ENCODE data around the gene MAPKAP1. TPM values are rescaled to one million over a fixed set of nuclear protein-coding genes. Genes with fewer than 3 reads are reported as not detected.

Gene MAPKAP1
- total RNA-seq, 1 experiment from 2014 or later = 55.5 TPM

DNA sequence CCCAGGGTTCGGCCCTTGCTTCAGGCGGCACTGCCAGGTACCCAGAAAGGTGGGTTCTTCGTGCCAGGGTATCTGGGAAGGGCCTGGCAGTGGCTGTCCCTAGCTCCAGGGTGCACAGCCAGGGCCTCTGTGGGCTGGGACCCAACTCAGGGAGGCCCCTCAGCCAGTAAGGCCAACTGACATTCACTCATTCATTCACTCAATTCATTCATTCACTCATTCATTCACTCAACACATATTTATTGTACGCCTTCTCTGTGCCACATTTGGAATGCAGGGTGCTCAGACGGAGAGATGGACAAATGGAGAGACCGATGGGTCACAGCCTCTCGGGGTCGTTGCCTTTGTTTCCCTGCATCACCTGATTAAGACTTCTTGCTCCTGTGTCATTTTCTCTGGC, 290.5 kb downstream of the MAPKAP1 start:
- no peaks in the 10 kb centered on the region for H3K4me1 Mint-ChIP-seq (ENCODE audit: low read depth, unreplicated experiment)
- peaks cover 6% of the 10 kb centered on the region for H3K27me3 Mint-ChIP-seq (ENCODE audit: unreplicated experiment)
- CTCF ChIA-PET = interaction anchor here (1.1 kb wide), 1 partner anchor 161 kb away, joined by 4 read pairs; no protein-coding TSS in a partner anchor
- no TSS peak for BruUV-seq (replicated peaks)
- intact Hi-C loops (cut with micrococcal nuclease; ENCODE audit: unreplicated experiment) = no loop called here
- H3K4me3 Mint-ChIP-seq (ENCODE audit: low read depth, unreplicated experiment) = no peak overlapping the region
- peaks cover under 1% of the 10 kb centered on the region for H3K36me3 Mint-ChIP-seq (ENCODE audit: insufficient read depth, unreplicated experiment)
- no peaks in the 10 kb centered on the region for H3K9me3 Mint-ChIP-seq (ENCODE audit: low read depth, unreplicated experiment)
- TF ChIP-seq, protein P1, sequence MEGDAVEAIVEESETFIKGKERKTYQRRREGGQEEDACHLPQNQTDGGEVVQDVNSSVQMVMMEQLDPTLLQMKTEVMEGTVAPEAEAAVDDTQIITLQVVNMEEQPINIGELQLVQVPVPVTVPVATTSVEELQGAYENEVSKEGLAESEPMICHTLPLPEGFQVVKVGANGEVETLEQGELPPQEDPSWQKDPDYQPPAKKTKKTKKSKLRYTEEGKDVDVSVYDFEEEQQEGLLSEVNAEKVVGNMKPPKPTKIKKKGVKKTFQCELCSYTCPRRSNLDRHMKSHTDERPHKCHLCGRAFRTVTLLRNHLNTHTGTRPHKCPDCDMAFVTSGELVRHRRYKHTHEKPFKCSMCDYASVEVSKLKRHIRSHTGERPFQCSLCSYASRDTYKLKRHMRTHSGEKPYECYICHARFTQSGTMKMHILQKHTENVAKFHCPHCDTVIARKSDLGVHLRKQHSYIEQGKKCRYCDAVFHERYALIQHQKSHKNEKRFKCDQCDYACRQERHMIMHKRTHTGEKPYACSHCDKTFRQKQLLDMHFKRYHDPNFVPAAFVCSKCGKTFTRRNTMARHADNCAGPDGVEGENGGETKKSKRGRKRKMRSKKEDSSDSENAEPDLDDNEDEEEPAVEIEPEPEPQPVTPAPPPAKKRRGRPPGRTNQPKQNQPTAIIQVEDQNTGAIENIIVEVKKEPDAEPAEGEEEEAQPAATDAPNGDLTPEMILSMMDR (IDR thresholded peaks at IDR 0.05; ENCODE audit: unreplicated experiment) = no peak
- no peak for DNase-seq
- H3K27ac Mint-ChIP-seq (ENCODE audit: unreplicated experiment) = no peak overlapping the region

DNA sequence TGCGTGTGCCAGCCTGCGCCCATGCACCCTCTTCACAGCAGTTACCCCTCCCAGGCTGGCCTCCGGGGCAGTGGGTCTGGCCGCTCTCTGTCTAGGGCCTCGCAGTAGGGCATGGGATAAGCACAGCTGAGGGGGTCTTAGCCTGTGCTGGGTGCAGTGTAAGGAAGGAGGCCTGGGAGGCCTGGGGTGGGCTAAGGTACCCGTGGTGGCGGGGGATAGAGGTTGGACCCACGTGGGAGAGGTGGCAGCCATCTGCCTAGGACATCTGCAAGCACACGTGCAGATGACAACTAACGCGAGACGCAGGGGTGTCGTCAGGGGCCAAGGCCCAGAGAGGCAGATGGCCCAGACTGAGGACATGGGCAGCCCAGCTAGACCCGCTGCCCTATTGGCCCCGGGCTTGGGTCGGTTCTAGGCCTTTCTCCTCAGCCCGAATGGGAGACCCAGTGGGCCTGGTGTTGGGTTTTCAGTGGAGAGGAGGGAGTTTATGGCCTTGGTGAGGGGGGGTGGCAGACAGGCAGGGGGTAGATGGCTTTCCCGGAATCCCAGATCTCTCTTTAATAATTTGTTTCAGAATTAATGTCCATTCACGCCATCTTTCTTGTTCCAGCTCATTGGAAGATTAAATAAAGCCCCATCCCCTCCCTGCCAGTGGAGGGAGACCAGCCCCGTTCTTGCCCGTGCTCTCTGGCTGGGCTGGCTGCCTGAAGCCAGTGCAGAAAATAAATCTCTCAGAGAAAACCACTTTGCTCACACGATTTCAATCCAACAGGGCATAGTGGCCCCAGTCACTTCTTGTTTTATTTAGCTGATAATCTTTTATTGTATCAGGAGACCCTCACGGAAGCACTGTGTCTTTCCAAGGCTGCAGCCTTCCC, 291.2 kb downstream of the MAPKAP1 start:
- BruUV-seq (replicated peaks) = no TSS peak
- H3K4me3 Mint-ChIP-seq (ENCODE audit: low read depth, unreplicated experiment) = no peak overlapping the region
- TF ChIP-seq, protein P1 (IDR thresholded peaks at IDR 0.05; ENCODE audit: unreplicated experiment) = no peak
- intact Hi-C loops (cut with micrococcal nuclease; ENCODE audit: unreplicated experiment) = no loop called here
- H3K27me3 Mint-ChIP-seq (ENCODE audit: unreplicated experiment) = peaks cover 13% of the 10 kb centered on the region
- peaks cover 6% of the 10 kb centered on the region for H3K36me3 Mint-ChIP-seq (ENCODE audit: insufficient read depth, unreplicated experiment)
- H3K27ac Mint-ChIP-seq (ENCODE audit: unreplicated experiment) = no peak overlapping the region
- no peaks in the 10 kb centered on the region for H3K4me1 Mint-ChIP-seq (ENCODE audit: low read depth, unreplicated experiment)
- CTCF ChIA-PET = interaction anchor here (1.1 kb wide), 1 partner anchor 160 kb away, joined by 4 read pairs; no protein-coding TSS in a partner anchor
- DNase-seq = no peak
- H3K9me3 Mint-ChIP-seq (ENCODE audit: low read depth, unreplicated experiment) = no peaks in the 10 kb centered on the region

DNA sequence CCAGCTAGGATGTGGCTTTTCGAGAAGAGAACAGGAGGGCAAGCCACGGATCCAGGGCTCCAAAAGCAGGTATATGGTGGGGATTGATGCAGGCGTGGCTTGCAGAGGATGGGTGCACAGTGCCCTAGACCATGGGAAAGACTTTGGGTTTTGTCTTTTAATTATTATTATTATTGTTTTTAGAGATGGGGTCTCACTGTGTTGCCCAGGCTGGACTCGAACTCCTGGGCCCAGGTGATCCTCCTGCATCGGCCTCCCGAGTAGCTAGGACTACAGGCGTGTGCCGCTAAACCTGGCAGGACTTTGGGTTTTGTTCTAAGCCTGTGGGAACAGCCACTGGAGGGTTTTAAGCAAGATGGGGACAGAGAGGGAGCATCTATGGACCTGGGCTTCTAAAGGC, 293.4 kb downstream of the MAPKAP1 start:
- no peak for DNase-seq
- no TSS peak for BruUV-seq (replicated peaks)
- CTCF ChIA-PET = no interaction called here
- Mint-ChIP-seq H3K4me1 (ENCODE audit: low read depth, unreplicated experiment) (peaks cover 12% of the 10 kb centered on the region), H3K9me3 (ENCODE audit: low read depth, unreplicated experiment) (peaks cover 5% of the 10 kb centered on the region), H3K36me3 (ENCODE audit: insufficient read depth, unreplicated experiment) (peaks cover 12% of the 10 kb centered on the region), H3K27ac (ENCODE audit: unreplicated experiment) (no peak overlapping the region), H3K27me3 (ENCODE audit: unreplicated experiment) (peaks cover 32% of the 10 kb centered on the region), H3K4me3 (ENCODE audit: low read depth, unreplicated experiment) (no peak overlapping the region)
- TF ChIP-seq, protein P1 (IDR thresholded peaks at IDR 0.05; ENCODE audit: unreplicated experiment) = no peak
- intact Hi-C loops (cut with micrococcal nuclease; ENCODE audit: unreplicated experiment) = no loop called here

DNA sequence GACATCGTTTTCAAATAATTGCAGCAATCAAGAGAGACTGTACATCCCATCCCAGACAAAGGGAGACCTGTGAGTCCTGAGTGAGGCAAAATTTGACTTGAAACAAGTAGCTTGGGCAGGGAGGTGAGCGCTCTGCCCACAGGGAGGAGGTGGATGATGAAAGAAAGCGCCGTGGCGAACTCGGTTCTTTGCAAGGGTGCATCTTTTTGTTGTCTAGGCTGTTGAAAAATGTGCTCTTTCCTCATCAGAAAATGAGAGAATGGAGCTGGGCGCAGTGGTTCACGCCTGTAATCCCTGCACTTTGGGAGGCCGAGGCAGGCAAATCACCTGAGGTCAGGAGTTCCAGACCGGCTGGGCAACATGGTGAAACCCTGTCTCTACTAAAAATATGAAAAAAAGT, 294.8 kb downstream of the MAPKAP1 start:
- no peak for DNase-seq
- H3K27ac Mint-ChIP-seq (ENCODE audit: unreplicated experiment) = no peak overlapping the region
- no TSS peak for BruUV-seq (replicated peaks)
- peaks cover 32% of the 10 kb centered on the region for H3K27me3 Mint-ChIP-seq (ENCODE audit: unreplicated experiment)
- CTCF ChIA-PET = interaction anchor here (0.6 kb wide), 1 partner anchor 8 kb away, joined by 3 read pairs; no protein-coding TSS in a partner anchor
- H3K36me3 Mint-ChIP-seq (ENCODE audit: insufficient read depth, unreplicated experiment) = peaks cover 22% of the 10 kb centered on the region
- intact Hi-C loops (cut with micrococcal nuclease; ENCODE audit: unreplicated experiment) = no loop called here
- H3K4me3 Mint-ChIP-seq (ENCODE audit: low read depth, unreplicated experiment) = no peak overlapping the region
- H3K9me3 Mint-ChIP-seq (ENCODE audit: low read depth, unreplicated experiment) = peaks cover 5% of the 10 kb centered on the region
- H3K4me1 Mint-ChIP-seq (ENCODE audit: low read depth, unreplicated experiment) = peaks cover 14% of the 10 kb centered on the region
- TF ChIP-seq, protein P1 (IDR thresholded peaks at IDR 0.05; ENCODE audit: unreplicated experiment) = no peak

Data from Calu3 (cell line).